ENCODE data around the gene CNTRL. TPM values are rescaled to one million over a fixed set of nuclear protein-coding genes. Genes with fewer than 3 reads are reported as not detected.
"Not testable (repeated sequence)": the region's sequence is repeated elsewhere in the genome, so short reads cannot be mapped to it uniquely, and the experiment has no call there.

Gene CNTRL, protein sequence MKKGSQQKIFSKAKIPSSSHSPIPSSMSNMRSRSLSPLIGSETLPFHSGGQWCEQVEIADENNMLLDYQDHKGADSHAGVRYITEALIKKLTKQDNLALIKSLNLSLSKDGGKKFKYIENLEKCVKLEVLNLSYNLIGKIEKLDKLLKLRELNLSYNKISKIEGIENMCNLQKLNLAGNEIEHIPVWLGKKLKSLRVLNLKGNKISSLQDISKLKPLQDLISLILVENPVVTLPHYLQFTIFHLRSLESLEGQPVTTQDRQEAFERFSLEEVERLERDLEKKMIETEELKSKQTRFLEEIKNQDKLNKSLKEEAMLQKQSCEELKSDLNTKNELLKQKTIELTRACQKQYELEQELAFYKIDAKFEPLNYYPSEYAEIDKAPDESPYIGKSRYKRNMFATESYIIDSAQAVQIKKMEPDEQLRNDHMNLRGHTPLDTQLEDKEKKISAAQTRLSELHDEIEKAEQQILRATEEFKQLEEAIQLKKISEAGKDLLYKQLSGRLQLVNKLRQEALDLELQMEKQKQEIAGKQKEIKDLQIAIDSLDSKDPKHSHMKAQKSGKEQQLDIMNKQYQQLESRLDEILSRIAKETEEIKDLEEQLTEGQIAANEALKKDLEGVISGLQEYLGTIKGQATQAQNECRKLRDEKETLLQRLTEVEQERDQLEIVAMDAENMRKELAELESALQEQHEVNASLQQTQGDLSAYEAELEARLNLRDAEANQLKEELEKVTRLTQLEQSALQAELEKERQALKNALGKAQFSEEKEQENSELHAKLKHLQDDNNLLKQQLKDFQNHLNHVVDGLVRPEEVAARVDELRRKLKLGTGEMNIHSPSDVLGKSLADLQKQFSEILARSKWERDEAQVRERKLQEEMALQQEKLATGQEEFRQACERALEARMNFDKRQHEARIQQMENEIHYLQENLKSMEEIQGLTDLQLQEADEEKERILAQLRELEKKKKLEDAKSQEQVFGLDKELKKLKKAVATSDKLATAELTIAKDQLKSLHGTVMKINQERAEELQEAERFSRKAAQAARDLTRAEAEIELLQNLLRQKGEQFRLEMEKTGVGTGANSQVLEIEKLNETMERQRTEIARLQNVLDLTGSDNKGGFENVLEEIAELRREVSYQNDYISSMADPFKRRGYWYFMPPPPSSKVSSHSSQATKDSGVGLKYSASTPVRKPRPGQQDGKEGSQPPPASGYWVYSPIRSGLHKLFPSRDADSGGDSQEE (N-terminal part only)
- 7.5 and 10.4 TPM in 2 replicates for total RNA-seq
- long read RNA-seq, partial matches to known transcripts, result 22 of 34 reads
- long read RNA-seq, other reads (novel, unspliced or antisense), result 10 of 34 reads

DNA sequence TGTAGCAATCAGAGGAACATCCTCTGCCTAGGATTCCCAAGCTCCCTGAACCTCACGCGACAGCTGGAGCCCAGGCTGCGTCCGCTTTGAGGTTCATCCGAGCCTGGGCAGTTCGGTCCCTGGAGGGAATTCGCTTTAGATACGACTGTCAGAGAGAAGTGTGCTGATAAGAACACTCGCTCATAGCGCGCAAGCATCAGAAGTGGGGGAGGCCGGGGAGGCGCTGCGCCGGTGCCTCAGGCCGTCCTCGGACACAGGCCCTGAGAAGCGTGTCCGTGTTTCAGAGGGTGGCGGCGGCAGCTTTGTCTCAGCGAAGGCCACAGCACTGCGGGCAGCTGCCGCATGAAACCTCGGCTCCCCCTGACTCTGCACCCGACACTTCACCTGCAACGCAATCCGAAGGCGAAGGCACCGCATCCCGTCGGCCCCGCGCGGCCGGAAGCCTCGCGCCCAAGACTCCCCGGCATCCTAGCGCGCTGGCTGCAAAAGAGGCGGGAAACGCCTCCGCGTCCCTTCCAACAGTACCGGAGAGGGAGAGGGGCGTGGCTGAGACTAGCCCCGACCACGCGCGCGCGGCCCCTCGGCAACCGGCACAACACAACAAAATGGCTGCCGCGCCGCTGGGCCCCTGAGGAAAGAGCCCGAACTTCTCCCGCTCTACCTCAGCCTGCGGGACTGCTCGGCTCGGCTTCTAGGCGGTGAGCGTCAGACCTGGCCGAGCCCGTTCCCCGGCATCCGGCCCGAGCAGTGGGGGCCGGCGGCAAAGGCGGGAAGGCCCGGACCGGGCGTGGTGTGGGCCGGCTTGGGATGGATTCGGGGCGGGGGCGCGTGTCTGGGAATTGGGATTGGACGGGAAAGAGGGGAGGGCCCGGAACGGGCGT is at the start of gene CNTRL:
Gene CNTRL (plus strand): TSS at position 586 of the 881 bp plus-strand sequence. CDS start 13,372 bp downstream, outside the sequence.
- Mint-ChIP-seq H3K4me1 (ENCODE audit: unreplicated experiment) (peaks cover 22% of the 10 kb centered on the region), H3K27me3 (ENCODE audit: unreplicated experiment) (no peaks in the 10 kb centered on the region), H3K4me3 (ENCODE audit: unreplicated experiment) (peak within 1 kb of the TSS; percentile 96), H3K27ac (ENCODE audit: unreplicated experiment) (peak within 1 kb of the TSS; percentile 96), H3K9me3 (ENCODE audit: unreplicated experiment) (no peaks in the 10 kb centered on the region), H3K36me3 (ENCODE audit: unreplicated experiment) (no peaks in the 10 kb centered on the region)
- TF ChIP-seq, protein P1, sequence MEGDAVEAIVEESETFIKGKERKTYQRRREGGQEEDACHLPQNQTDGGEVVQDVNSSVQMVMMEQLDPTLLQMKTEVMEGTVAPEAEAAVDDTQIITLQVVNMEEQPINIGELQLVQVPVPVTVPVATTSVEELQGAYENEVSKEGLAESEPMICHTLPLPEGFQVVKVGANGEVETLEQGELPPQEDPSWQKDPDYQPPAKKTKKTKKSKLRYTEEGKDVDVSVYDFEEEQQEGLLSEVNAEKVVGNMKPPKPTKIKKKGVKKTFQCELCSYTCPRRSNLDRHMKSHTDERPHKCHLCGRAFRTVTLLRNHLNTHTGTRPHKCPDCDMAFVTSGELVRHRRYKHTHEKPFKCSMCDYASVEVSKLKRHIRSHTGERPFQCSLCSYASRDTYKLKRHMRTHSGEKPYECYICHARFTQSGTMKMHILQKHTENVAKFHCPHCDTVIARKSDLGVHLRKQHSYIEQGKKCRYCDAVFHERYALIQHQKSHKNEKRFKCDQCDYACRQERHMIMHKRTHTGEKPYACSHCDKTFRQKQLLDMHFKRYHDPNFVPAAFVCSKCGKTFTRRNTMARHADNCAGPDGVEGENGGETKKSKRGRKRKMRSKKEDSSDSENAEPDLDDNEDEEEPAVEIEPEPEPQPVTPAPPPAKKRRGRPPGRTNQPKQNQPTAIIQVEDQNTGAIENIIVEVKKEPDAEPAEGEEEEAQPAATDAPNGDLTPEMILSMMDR (IDR thresholded peaks at IDR 0.05), result no peak
- DNase-seq (ENCODE audit: extremely low spot score, unreplicated experiment), result peak; percentile 95

DNA sequence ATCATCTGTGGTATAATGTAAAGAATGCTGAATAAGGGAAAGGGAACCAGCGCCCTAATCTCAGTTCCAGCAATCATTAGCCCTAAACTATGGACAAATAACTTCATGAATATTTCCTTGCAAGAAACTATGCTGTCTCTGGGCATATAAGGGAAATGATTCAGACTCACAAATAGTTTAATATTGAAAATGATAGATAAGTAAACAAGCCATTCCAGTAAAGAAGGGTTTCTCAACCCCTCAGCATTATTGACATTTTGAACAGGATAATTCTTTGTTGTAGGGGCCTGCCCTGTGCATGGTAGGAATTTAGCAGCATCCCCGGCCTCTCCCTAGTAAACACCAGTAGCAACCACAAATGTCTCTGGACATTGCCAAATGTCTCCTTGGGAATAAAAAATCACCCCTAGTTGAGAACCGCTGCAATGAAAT is 48.5 kb upstream of the CNTRL start:
- H3K27me3 Mint-ChIP-seq (ENCODE audit: unreplicated experiment), result no peaks in the 10 kb centered on the region

DNA sequence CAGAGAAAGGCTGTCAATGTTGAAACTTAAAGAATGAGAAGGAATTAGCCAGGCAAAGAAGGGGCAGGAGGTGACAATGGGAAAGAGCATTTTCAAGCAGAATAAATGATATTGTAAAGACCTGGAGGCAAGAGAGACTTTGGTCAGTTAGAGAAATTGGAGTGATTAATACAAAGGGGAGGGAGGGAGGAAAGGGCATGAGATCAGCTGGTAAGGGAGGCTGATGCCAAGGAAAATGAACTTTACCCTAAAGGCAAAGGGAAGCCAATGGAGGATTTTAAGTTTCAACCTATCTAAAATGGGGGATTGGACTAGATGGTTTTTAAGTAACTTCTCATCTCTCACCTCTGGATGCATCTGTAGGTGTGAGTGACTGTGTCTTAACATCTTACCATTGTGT is 48.0 kb upstream of the CNTRL start:
- Mint-ChIP-seq H3K9me3 (ENCODE audit: unreplicated experiment) (no peaks in the 10 kb centered on the region), H3K4me1 (ENCODE audit: unreplicated experiment) (peaks cover 5% of the 10 kb centered on the region), H3K36me3 (ENCODE audit: unreplicated experiment) (peaks cover 5% of the 10 kb centered on the region), H3K27me3 (ENCODE audit: unreplicated experiment) (no peaks in the 10 kb centered on the region), H3K27ac (ENCODE audit: unreplicated experiment) (peak overlapping the region; percentile 16), H3K4me3 (ENCODE audit: unreplicated experiment) (no peak overlapping the region)
- TF ChIP-seq, protein P1 (IDR thresholded peaks at IDR 0.05), result no peak
- no peak for DNase-seq (ENCODE audit: extremely low spot score, unreplicated experiment)

More for the DNA sequence above, 48.5 kb upstream of the CNTRL start:
- TF ChIP-seq, protein P1 (IDR thresholded peaks at IDR 0.05), result no peak
- H3K9me3 Mint-ChIP-seq (ENCODE audit: unreplicated experiment), result no peaks in the 10 kb centered on the region
- H3K27ac Mint-ChIP-seq (ENCODE audit: unreplicated experiment), result peak overlapping the region; percentile 16
- H3K4me1 Mint-ChIP-seq (ENCODE audit: unreplicated experiment), result peaks cover 5% of the 10 kb centered on the region
- no peak for DNase-seq (ENCODE audit: extremely low spot score, unreplicated experiment)
- no peak overlapping the region for H3K4me3 Mint-ChIP-seq (ENCODE audit: unreplicated experiment)
- H3K36me3 Mint-ChIP-seq (ENCODE audit: unreplicated experiment), result peaks cover 5% of the 10 kb centered on the region

DNA sequence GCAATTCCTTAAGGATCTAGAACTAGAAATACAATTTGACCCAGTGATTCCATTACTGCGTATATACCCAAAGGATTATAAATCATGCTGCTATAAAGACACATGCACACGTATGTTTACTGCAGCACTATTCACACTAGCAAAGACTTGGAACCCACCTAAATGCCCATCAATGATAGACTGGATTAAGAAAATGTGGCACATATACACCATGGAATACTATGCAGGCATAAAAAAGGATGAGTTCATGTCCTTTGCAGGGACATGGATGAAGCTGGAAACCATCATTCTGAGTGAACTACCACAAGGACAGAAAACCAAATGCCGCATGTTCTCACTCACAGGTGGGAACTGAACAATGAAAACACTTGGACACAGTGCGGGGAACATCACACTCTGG is 46.5 kb upstream of the CNTRL start:
- not testable (repeated sequence) for H3K9me3 Mint-ChIP-seq (ENCODE audit: unreplicated experiment); H3K27me3 Mint-ChIP-seq (ENCODE audit: unreplicated experiment); DNase-seq (ENCODE audit: extremely low spot score, unreplicated experiment); H3K4me3 Mint-ChIP-seq (ENCODE audit: unreplicated experiment); H3K27ac Mint-ChIP-seq (ENCODE audit: unreplicated experiment); H3K36me3 Mint-ChIP-seq (ENCODE audit: unreplicated experiment); H3K4me1 Mint-ChIP-seq (ENCODE audit: unreplicated experiment)
